NAMALWA (cell line): ENCODE results near the gene PMF1.
"Not testable (repeated sequence)": the region's sequence is repeated elsewhere in the genome, so short reads cannot be mapped to it uniquely, and the experiment has no call there.

Source experiments
- DNase-seq: peaks from one replicate; pipeline ENCODE4 v3.0.0-alpha.2; 2015; ENCODE audit warnings: low spot score

Gene PMF1, protein sequence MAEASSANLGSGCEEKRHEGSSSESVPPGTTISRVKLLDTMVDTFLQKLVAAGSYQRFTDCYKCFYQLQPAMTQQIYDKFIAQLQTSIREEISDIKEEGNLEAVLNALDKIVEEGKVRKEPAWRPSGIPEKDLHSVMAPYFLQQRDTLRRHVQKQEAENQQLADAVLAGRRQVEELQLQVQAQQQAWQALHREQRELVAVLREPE

DNA sequence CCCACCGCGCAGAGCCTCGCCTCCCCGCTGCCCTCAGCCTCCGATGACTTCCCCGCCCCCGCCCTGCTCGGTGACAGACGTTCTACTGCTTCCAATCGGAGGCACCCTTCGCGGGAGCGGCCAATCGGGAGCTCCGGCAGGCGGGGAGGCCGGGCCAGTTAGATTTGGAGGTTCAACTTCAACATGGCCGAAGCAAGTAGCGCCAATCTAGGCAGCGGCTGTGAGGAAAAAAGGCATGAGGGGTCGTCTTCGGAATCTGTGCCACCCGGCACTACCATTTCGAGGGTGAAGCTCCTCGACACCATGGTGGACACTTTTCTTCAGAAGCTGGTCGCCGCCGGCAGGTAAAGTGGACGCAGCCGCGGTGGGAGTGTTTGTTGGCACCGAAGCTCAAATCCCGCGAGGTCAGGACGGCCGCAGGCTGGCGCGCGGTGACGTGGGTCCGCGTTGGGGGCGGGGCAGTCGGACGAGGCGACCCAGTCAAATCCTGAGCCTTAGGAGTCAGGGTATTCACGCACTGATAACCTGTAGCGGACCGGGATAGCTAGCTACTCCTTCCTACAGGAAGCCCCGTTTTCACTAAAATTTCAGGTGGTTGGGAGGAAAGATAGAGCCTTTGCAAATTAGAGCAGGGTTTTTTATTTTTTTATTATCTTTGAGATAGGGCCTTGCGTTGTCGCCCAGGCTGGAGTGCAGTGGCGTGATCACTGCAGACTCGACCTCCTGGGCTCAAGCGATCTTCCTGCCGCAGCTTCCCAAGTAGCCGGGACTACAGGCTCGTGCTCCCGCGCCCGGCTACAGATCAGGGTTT is at the start of gene PMF1:
Gene PMF1, plus strand, starts transcription at position 175 of the 811 bp plus-strand sequence. Its CDS starts 9 bp downstream, at position 184.
- DNase-seq: peak; percentile 99

GRCh38 chr1:156163712-156164111 is 49.1 kb upstream of the PMF1 start:
- DNase-seq: no peak

DNA sequence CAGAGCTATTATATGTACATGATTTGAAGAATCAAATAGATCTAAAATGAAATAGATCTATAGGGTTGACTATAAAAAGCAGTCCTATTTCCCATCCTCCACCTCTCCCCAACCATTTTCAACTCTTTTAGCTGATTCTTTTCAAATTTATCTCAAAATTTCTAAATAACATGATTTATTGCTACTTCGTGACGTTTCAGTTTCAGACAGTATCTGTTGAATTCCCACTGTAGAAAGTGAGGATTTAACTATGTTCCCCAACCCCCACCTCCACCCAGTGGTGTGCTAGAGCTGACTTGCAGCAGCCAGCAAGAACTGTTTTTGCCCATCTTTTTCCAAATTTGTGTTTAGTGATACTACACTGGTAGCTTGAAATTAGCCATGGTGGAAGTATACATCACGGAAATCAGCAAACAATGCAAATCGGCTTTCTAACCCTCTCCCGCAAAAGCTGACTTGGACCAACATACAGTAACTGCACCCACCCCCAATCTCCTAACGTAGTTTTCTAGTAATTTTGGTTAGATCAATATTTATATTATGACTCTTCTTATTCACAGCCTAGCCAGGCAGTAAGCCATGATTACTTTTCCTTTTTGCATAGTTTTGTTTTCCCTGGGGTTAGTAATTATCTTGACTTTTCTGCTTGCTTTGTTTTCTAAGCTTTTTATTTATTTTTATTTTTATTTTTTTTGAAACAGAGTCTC is 48.5 kb upstream of the PMF1 start:
- DNase-seq: no peak

DNA sequence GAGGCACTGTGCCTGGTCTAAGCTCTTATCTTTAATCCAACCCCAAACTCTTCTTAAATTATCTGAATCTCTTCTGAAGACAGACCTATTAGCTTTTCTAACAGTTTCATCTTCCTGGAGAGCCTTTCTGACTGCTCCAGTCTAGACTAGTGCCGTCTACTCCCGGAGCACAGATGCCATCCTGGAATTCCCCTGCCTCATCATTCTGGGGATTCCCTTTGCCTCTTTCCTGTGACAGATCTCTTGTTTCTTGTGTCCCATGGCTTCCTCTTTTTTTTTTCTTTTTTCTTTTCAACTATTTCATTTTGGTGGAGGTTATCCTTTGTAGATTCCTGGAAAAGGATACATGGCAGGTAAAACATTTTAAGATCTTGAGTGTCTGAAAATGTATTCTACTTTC is 47.7 kb upstream of the PMF1 start:
- DNase-seq: no peak

GRCh38 chr1:156167536-156167935 is 45.3 kb upstream of the PMF1 start:
- DNase-seq: no peak

DNA sequence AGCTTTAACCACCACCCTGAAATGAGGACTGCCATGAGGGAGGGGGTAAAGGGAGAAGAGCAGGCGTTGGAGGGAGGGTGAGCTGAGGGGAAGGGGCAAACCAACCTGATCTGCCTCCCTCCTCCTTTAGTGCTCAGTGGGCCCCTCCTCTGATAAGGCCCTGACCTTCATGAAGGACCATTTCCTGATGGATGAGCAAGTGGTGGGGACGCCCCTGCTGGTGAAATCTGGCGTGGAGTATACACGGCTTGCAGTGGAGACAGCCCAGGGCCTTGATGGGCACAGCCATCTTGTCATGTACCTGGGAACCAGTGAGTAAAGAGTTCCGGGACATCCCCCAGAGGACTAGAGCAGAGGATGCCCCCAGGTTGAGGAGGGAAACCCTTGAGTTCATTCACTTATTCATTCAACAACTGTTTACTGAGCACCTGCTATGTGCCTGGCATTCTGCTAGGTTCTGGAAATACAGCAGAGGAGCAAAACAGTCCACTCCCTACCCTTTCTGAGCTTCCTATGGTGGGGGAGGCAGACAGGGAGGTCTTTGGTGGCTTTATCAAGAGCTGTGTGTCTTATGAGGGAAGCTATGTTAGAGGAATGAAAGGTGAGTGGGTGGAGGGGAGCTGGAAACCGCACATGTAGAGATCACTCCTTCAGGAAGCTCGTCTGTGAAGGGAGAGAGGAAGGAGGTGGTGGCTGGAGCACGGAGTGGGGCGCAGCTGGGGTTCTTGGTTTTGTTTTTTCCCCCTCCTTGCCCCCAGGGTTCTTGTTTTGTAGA is 39.9 kb upstream of the PMF1 start:
- no peak for DNase-seq

DNA sequence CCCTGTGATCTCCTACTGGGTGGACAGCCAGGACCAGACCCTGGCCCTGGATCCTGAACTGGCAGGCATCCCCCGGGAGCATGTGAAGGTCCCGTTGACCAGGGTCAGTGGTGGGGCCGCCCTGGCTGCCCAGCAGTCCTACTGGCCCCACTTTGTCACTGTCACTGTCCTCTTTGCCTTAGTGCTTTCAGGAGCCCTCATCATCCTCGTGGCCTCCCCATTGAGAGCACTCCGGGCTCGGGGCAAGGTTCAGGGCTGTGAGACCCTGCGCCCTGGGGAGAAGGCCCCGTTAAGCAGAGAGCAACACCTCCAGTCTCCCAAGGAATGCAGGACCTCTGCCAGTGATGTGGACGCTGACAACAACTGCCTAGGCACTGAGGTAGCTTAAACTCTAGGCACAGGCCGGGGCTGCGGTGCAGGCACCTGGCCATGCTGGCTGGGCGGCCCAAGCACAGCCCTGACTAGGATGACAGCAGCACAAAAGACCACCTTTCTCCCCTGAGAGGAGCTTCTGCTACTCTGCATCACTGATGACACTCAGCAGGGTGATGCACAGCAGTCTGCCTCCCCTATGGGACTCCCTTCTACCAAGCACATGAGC is 36.1 kb upstream of the PMF1 start:
- no peak for DNase-seq

GRCh38 chr1:156177919-156178654 is 34.7 kb upstream of the PMF1 start:
- DNase-seq: no peak

DNA sequence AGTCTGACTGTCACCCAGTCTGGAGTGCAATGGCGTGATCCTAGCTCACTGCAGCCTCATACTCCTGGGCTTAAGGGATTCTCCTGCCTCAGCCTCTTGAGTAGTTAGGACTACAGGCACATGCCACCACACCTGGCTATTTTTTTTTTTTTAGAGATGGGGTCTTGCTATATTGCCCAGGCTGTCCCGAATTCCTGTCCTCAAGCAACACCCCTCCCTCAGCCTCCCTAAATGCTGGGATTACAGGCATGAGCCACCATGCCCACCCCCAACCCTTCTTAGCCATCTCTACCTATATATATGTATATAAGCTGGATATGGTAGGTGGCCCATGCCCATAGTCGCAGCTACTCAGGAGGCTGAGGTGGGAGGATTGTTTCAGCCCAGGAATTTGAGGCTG is 32.3 kb upstream of the PMF1 start:
- no peak for DNase-seq

DNA sequence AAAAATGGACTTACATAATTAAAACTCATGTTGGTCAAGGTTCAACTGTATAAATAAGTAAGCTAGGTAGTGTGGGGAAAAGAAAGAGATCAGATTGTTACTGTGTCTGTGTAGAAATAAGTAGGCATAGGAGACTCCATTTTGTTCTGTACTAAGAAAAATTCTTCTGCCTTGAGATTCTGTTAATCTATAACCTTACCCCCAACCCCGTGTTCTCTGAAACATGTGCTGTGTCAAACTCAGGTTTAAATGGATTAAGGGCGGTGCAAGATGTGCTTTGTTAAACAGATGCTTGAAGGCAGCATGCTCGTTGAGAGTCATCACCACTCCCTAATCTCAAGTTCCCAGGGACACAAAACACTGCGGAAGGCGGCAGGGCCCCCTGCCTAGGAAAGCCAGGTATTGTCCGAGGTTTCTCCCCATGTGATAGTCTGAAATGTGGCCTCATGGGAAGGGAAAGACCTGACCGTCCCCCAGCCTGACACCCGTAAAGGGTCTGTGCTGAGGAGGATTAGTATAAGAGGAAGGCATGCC is 31.3 kb upstream of the PMF1 start:
- not testable (repeated sequence) for DNase-seq

GRCh38 chr1:156182010-156182779 is 30.6 kb upstream of the PMF1 start:
- DNase-seq: not testable (repeated sequence)

GRCh38 chr1:156186347-156187177 is 26.2 kb upstream of the PMF1 start:
- DNase-seq: not testable (repeated sequence)

- not testable (repeated sequence) for DNase-seq
Measured at GRCh38 chr1:156190265-156190664, 22.5 kb upstream of the PMF1 start.

DNA sequence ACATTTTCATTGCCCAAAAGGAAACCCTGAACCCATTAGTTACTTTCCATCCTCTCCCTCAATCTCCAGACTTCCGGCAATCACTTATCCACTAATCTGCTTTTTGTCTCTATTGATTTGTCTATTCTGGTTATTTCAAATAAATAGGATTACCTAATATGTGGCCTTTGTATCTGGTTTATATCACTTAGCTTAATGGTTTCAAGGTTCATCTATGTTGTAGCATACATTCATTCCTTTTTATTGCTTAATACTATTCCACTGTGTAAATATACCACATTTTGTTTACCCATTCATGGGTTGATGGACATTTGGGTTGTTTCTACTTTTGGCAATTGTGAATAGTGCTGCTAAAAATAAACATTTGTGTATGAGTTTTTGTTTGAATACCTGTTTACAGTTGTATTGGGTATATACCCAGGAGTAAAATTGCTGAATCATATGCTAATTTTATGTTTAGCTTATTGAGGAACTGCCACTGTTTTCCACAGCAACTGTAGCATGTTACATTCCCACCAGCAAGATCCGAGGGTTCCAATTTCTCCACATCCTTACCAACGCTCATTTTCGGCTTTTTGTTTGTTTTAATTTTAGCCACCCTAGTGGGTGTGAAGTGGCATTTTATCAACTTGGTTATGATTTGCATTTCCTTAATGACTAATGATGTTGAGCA is 21.4 kb upstream of the PMF1 start:
- no peak for DNase-seq

DNA sequence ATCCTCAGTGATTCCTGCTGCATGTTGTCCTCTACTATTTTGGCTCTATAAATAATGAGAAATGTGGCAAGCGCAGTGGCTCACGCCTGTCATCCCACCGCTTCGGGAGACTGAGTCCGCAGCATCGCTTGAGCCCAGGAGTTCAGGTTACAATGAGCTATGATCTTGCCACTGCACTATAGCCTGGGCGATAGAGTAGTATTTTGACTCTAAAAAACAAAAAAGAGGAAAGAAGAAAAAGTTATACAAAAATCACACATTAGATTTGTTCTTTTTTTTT is 19.7 kb upstream of the PMF1 start:
- DNase-seq: no peak

GRCh38 chr1:156193488-156194299 is 19.1 kb upstream of the PMF1 start, which contains the start of gene SLC25A44:
Gene SLC25A44, plus strand, starts transcription at chr1:156194104. Its CDS starts 5,744 bp downstream, at chr1:156199848.
- peak; percentile 100 for DNase-seq

DNA sequence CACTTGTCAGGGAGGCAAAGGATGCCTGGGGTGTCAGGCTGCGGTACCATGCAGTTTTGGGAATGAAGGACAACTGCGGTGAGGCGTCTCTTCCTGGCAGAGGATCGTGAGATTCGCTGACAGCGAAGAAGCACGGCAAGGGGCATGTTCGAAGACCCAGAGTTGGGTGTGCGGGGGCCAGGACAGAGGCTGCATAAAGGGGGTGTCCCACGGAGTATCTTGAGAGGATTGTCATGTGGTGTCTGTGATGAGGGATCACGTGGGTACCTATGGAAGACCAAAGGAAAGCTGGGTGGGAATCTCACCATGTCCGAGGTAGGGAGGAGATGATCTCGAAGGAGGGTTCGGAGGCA is 18.5 kb upstream of the PMF1 start:
- DNase-seq: no peak

DNA sequence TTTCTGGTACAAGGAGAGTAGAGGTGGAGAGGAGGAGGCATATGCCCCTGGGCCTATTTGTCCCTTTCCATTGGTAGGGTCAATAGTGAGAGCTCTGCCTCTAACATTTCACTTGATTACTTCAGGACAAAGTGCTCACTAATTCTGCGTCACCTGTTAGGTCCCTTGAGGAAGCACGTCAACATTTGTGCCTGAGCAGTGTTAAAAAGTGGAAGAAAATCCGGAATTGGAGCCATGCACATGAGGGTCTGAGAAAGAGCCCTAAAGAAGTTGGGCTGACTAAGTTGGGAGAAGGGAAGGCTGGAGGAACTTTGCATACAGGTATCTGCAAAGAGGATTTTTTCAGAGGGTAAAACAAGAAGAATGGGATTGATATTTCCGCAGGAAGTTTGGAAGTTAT is 17.0 kb upstream of the PMF1 start:
- peak; percentile 50 for DNase-seq
